ENCODE results near the gene CASK.

CASK gene

DNA sequence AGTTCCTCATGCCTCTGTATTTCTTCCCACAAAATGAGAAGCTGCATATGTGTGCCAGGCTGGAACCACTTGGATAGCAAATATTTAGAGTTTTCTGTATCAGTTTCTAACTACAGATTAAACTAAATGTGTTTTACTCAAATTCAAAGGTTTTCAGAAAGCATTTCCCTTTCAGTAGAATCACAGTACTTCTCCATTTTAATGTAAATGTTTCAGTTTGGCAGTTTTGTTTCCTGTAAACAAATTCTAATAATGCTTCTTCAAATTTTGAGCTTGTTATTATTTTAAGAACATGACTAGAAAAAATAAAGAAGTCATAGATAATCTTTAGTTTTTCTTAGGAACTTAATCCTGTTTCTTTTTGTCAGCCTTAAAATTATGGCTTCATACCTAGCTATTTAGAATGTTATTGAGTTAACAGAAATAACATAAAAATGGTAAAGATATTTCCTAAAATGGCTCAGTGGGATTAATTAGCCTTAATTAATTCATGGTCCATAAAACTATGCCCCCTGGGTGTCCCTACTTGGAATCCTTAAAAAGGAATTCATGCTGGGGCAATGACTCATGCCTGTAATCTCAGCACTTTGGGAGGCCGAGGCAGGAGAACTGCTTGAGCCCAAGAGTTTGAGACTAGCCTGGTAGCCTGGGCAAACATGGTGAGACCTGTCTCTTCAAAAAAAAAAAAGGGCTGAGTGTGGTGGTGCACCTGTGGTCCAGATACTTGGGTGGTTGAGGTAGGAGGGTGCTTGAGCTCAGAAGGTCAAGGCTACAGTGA is 318.4 kb downstream of the CASK start:
- Mint-ChIP-seq H3K36me3 (peaks cover 7% of the 10 kb centered on the region), H3K4me1 (ENCODE audit: low read depth) (no peaks in the 10 kb centered on the region), H3K9me3 (ENCODE audit: low read depth) (no peaks in the 10 kb centered on the region), H3K27me3 (no peaks in the 10 kb centered on the region), H3K27ac (no peak overlapping the region), H3K4me3 (no peak overlapping the region)

DNA sequence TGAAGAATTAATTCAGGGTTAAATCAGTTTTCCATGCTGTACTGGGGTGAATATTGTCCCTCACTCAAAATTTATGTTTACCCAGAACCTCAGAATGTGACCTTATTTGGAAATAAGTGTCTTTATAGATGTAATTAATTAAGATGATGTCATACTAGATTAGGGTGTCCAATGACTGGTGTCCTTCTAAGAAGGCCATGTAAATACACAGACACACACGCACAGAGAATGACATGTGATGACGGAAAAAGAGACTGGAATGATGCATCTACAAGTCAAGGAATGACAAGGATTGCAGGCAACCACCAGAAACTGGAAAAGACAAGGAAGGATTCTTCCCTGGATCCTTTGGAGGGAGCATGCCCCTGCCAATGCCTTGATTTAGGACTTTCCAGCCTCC is 319.2 kb downstream of the CASK start:
- no peaks in the 10 kb centered on the region for H3K4me1 Mint-ChIP-seq (ENCODE audit: low read depth)
- H3K27me3 Mint-ChIP-seq, result no peaks in the 10 kb centered on the region
- no peaks in the 10 kb centered on the region for H3K9me3 Mint-ChIP-seq (ENCODE audit: low read depth)
- H3K27ac Mint-ChIP-seq, result no peak overlapping the region
- no peak overlapping the region for H3K4me3 Mint-ChIP-seq
- peaks cover 7% of the 10 kb centered on the region for H3K36me3 Mint-ChIP-seq

DNA sequence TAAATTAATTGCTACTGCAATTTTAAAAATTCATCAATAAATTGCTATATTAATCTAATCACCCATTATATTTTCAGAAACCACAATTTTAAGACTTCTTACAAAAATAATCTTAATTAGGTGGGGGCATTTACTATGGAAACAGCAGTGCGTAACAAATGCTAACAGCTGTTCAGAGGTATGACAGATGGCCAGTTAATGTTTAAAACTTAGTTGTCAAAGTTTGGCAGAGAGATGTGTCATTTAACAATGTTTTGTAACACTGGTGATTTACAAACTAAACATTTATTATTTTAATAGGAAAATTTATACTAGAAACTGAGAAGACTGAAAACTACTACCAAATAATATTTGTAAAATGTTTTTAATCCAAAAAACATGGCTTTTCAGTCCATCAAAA is 319.8 kb downstream of the CASK start:
- no peak overlapping the region for H3K27ac Mint-ChIP-seq
- no peaks in the 10 kb centered on the region for H3K9me3 Mint-ChIP-seq (ENCODE audit: low read depth)
- H3K27me3 Mint-ChIP-seq, result no peaks in the 10 kb centered on the region
- H3K4me1 Mint-ChIP-seq (ENCODE audit: low read depth), result no peaks in the 10 kb centered on the region
- peaks cover 7% of the 10 kb centered on the region for H3K36me3 Mint-ChIP-seq
- H3K4me3 Mint-ChIP-seq, result no peak overlapping the region

DNA sequence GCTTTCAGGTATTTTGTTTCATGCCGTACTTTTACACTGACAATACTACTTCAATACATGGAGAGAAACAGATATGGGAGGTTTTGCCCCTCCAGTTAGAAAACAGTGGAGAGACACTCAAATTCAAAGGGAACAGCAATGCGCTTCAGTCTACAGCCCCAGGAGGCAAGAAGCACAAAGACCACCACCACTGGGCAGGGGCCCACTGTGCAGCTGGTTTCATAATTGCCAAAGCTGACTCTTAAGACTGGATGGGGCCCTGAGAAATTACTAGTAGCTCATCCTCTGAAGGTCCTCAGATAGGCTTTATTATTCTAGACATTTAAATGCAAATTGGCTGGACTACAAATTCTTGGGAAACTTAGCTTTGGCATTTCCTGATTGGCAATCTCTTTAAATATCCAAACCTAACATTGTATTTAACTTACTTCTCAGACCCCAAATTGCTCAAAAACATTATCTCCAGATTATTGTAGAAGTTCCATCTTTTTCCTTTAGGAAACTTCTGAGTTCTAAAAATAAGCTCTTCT is 320.5 kb downstream of the CASK start:
- H3K27ac Mint-ChIP-seq, result no peak overlapping the region
- no peaks in the 10 kb centered on the region for H3K27me3 Mint-ChIP-seq
- H3K4me3 Mint-ChIP-seq, result no peak overlapping the region
- H3K9me3 Mint-ChIP-seq (ENCODE audit: low read depth), result no peaks in the 10 kb centered on the region
- H3K36me3 Mint-ChIP-seq, result peaks cover 5% of the 10 kb centered on the region
- no peaks in the 10 kb centered on the region for H3K4me1 Mint-ChIP-seq (ENCODE audit: low read depth)

DNA sequence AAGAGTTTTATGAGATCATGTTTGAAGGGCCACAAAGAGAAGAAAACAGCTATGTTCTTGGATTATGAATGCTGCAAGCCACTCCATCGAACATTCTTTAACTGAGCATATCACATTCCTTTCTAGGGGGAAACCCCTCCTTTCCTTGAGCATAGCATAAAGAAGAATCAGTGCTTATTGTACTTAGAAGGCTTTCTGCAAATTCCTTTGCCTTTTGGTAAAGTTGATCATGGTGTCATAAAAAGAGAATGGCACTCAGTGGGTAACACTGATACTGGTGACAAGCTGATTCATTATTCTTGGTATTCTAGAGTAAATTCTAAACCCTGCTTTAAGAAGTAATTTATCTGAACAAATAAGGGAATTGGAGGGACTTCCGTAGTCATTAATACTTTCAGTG is 323.1 kb downstream of the CASK start:
- Mint-ChIP-seq H3K4me1 (ENCODE audit: low read depth) (peaks cover 7% of the 10 kb centered on the region), H3K9me3 (ENCODE audit: low read depth) (no peaks in the 10 kb centered on the region), H3K36me3 (peaks cover 2% of the 10 kb centered on the region), H3K27ac (no peak overlapping the region), H3K4me3 (no peak overlapping the region), H3K27me3 (no peaks in the 10 kb centered on the region)

DNA sequence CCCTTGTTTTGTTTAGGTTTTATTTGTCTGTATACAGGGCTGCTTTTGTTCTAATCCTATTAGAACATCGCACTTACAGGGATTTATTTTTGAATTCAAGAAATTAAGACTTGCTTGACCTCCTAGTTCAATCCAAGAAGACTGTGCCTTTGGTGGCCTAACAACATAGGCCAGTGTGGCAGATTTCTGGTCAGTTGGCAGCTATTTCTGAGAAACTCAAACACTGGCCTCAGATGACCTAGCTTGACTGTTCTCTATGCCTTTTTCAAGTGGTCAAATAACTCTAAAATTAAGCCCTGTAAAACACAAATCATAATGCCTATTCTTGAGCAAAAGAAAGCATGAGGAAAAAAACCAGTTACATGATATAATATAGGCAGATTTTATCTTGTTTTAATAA is 323.8 kb downstream of the CASK start:
- H3K4me1 Mint-ChIP-seq (ENCODE audit: low read depth), result peaks cover 7% of the 10 kb centered on the region
- H3K4me3 Mint-ChIP-seq, result no peak overlapping the region
- no peak overlapping the region for H3K27ac Mint-ChIP-seq
- no peaks in the 10 kb centered on the region for H3K27me3 Mint-ChIP-seq
- H3K9me3 Mint-ChIP-seq (ENCODE audit: low read depth), result no peaks in the 10 kb centered on the region
- H3K36me3 Mint-ChIP-seq, result peaks cover 2% of the 10 kb centered on the region

DNA sequence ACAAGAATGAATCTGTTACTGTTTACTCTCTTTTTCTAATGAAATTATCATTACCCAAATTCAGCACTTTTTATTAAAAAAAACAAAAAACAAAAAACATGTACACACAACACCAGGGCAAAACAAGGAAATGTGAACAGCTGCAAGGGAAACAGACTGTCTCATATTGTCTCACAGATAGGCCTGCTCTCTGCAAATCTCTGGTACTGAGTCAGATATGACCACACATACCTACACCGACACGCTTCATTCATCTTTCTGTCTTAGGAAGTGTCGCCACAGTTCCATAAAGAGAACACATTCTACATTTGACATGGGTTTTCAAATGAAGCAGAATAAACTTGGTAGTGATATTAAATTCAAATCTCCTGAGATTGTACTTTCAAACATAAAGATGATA is 326.8 kb downstream of the CASK start:
- Mint-ChIP-seq H3K4me1 (ENCODE audit: low read depth) (peaks cover 7% of the 10 kb centered on the region), H3K9me3 (ENCODE audit: low read depth) (no peaks in the 10 kb centered on the region), H3K27me3 (no peaks in the 10 kb centered on the region), H3K36me3 (peaks cover 2% of the 10 kb centered on the region), H3K4me3 (no peak overlapping the region), H3K27ac (no peak overlapping the region)

DNA sequence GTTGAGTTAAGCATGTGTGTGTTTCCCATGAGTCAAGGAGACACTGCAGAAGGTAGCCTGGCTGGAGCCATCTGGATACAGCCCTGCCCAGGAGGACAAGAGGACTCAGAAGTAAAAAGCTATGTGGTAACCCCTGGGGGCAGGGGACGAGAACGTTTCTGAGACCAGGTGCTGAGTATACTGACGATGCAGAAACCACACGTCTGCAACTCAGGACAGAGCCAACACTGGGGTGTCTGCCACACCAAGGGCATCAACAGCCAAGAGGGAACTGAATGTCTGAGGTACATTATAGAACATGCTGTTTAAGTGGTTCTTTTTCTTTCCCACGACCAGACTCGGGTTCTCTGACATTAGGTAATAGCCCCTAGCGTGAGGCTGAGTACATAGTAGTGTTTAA is 328.7 kb downstream of the CASK start:
- Mint-ChIP-seq H3K4me1 (ENCODE audit: low read depth) (peaks cover 7% of the 10 kb centered on the region), H3K27ac (no peak overlapping the region), H3K27me3 (no peaks in the 10 kb centered on the region), H3K36me3 (peaks cover 2% of the 10 kb centered on the region), H3K9me3 (ENCODE audit: low read depth) (no peaks in the 10 kb centered on the region), H3K4me3 (no peak overlapping the region)

DNA sequence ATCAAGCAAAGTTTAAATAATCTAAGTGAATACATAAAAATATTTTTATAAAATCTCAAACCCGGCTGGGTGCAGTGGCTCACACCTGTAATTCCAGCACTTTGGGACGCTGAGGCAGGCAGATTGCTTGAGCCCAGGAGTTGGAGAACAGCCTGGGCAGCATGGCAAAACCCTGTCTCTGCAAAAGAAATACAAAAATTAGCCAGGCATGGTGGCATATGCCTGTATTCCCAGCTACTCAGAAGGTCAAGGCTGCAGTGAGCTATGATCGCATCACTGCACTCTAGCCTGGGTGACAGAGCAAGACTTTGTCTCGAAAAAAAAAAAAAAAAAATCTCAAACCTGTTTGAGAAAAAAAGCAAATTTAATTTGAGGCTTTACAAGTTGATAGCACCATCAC is 331.4 kb downstream of the CASK start:
- Mint-ChIP-seq H3K27ac (no peak overlapping the region), H3K9me3 (ENCODE audit: low read depth) (no peaks in the 10 kb centered on the region), H3K27me3 (no peaks in the 10 kb centered on the region)

DNA sequence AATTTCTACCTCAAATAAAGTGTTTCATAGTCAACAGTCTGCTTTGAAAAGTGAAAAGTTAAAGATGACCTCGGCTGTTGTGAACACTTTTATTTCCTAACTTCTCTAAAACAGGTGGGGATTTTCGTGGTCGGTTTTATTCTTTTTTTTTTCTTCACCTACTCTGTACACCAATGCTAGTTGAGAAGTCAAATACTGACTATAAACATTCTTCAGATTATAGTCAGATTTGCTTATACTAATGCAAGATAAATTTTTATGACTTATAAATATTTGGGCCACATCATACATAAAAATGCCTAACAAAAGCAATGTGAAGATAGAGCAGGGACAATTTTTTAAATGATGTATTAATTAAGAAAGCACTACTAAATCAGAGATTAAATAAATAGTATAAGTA is 332.7 kb downstream of the CASK start:
- Mint-ChIP-seq H3K4me3 (no peak overlapping the region), H3K27ac (no peak overlapping the region), H3K4me1 (ENCODE audit: low read depth) (no peaks in the 10 kb centered on the region), H3K9me3 (ENCODE audit: low read depth) (no peaks in the 10 kb centered on the region), H3K27me3 (no peaks in the 10 kb centered on the region), H3K36me3 (no peaks in the 10 kb centered on the region)

More for the DNA sequence above, 331.4 kb downstream of the CASK start:
- no peak overlapping the region for H3K4me3 Mint-ChIP-seq
- H3K4me1 Mint-ChIP-seq (ENCODE audit: low read depth), result peaks cover 6% of the 10 kb centered on the region
- H3K36me3 Mint-ChIP-seq, result peaks cover 2% of the 10 kb centered on the region

DNA sequence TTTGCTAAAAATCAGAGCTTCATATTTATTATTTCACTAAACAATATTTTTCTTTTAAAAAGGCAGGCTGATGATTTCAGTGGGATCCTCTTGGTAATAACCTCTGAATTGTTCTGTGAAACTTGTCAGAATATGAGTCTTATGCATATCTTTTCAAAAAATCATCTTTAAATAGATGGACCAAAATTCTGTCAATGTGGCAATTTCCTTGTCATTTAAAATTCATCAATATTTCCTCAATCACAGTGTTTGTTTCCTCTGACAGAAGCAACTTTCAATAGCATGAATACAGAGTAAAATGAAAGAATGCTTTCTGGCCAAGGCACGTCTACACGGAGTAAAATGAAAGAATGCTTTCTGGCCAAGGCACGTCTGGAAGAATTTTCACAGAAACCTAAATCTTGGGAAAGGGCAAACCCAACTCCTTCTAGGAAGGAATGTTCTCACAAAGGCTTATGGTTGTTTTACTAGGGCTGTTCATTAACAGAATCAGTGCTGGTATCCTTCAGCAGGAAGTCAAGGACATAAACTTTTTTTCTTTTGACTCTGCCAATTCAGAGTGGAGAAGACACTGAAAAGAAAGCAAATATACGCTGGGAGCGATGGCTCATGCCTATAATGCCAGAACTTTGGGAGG is 333.6 kb downstream of the CASK start:
- no peaks in the 10 kb centered on the region for H3K4me1 Mint-ChIP-seq (ENCODE audit: low read depth)
- H3K9me3 Mint-ChIP-seq (ENCODE audit: low read depth), result no peaks in the 10 kb centered on the region
- no peaks in the 10 kb centered on the region for H3K27me3 Mint-ChIP-seq
- no peak overlapping the region for H3K27ac Mint-ChIP-seq
- peaks cover 2% of the 10 kb centered on the region for H3K36me3 Mint-ChIP-seq
- no peak overlapping the region for H3K4me3 Mint-ChIP-seq

DNA sequence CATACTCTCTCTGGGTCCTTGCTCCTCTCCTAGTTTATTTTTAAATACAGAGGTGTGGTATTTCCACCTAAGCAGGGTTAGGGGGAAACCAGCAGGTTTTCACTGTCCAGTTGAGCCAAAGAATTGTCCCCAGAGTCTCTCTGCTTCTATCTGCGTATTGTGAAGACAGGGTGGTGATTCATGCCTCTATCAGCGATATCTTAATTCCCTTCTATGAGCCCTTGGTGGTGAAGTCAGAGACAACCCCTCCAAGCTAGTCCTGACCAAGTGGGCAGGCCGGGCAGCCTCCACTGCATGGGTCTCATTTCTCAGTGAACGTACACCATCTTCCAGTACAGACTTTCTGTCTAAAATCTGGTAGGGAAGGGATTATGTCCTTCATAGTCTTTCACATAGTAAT is 335.1 kb downstream of the CASK start:
- H3K27ac Mint-ChIP-seq, result no peak overlapping the region
- H3K27me3 Mint-ChIP-seq, result no peaks in the 10 kb centered on the region

DNA sequence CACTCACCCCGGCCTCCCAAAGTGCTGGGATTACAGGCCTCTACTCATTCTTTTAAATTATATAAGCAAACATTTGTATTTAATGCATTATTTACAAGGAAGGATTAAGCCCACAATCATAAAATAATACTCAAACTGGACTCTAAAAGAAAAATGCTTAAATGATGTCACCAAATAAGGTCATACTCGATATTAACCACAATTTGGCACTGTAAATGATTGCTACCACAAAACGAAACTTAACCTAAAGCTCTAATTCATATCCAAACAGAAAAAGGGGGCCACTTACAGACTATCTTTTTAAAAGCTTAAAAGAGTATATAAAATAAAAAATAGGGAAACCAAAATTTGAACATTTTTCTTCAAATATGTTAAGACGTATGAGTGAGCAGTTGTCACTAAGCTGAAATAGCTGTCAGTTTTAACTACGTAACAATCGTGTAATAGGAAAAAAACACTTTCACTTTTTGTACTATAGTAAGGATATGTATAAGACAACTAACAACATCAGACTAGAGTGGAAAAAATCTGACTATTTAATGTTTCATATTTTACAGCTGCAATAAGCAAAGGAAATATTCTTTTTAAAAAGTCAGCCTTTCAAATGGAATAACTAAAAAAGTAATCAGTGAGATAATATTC is 342.8 kb downstream of the CASK start:
- peaks cover 21% of the 10 kb centered on the region for H3K36me3 Mint-ChIP-seq
- H3K27ac Mint-ChIP-seq, result peak overlapping the region; percentile 3

More for the DNA sequence above, 335.1 kb downstream of the CASK start:
- Mint-ChIP-seq H3K4me1 (ENCODE audit: low read depth) (no peaks in the 10 kb centered on the region), H3K9me3 (ENCODE audit: low read depth) (no peaks in the 10 kb centered on the region), H3K36me3 (peaks cover 5% of the 10 kb centered on the region), H3K4me3 (no peak overlapping the region)

DNA sequence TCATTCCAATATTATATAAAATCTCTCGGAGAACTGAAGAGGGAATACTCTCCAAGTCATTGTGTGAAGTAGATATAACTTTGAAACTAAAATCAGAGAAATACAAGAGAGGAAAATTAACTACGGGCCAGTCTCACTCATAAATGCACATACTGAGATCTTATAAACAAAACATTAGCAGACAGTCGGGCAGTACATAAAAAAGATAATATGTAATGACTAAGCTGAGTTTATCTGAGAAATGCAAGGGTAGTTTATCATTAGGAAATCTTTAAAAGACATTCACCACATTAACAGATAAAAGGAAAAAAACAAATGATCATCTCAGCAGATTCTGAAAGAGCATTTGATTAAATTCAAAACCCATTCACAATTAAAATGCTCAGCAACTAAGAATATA is 359.5 kb downstream of the CASK start:
- no peaks in the 10 kb centered on the region for H3K27me3 Mint-ChIP-seq
- H3K9me3 Mint-ChIP-seq (ENCODE audit: low read depth), result no peaks in the 10 kb centered on the region
- H3K4me3 Mint-ChIP-seq, result no peak overlapping the region
- peak overlapping the region; percentile 5 for H3K27ac Mint-ChIP-seq
- no peaks in the 10 kb centered on the region for H3K36me3 Mint-ChIP-seq
- H3K4me1 Mint-ChIP-seq (ENCODE audit: low read depth), result peaks cover 36% of the 10 kb centered on the region

More for the DNA sequence above, 342.8 kb downstream of the CASK start:
- H3K27me3 Mint-ChIP-seq, result no peaks in the 10 kb centered on the region
- peaks cover 3% of the 10 kb centered on the region for H3K4me1 Mint-ChIP-seq (ENCODE audit: low read depth)
- no peak overlapping the region for H3K4me3 Mint-ChIP-seq
- H3K9me3 Mint-ChIP-seq (ENCODE audit: low read depth), result no peaks in the 10 kb centered on the region

DNA sequence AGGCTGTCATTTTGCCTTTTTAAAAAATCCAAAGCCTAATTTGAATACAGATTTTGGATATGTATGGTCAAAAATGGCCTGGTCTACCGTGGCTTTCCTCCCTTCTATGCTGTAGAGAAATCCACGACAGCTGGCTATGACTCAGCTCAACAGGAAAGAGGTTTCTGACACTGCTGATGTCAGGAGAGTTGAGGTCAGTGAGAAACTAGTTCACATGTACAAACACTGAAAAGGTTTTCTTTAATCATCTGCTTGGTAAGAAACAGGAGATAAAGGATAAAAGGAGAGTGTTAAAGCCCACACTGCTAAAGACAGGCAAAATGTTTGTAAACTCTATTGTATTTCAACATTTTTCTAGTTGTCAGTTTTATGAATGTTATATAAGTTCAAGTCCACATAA is 362.3 kb downstream of the CASK start:
- no peak overlapping the region for H3K4me3 Mint-ChIP-seq
- no peaks in the 10 kb centered on the region for H3K36me3 Mint-ChIP-seq
- H3K9me3 Mint-ChIP-seq (ENCODE audit: low read depth), result no peaks in the 10 kb centered on the region
- no peaks in the 10 kb centered on the region for H3K27me3 Mint-ChIP-seq
- H3K27ac Mint-ChIP-seq, result peak overlapping the region; percentile 50
- H3K4me1 Mint-ChIP-seq (ENCODE audit: low read depth), result peaks cover 52% of the 10 kb centered on the region
